Ramos (cell line): Measurements from ENCODE around the gene FGFRL1.
"Not testable (repeated sequence)": the region's sequence is repeated elsewhere in the genome, so short reads cannot be mapped to it uniquely, and the experiment has no call there.

Experiments used
- in situ Hi-C: fragments of 300-500 bp; cut with MboI; formaldehyde crosslinking; loops from one replicate; pipeline ENCODE4 v1.14.3; 2022; ENCODE audit warnings: low sequenced_read_pairs; ENCODE audit not compliant: unreplicated experiment

The FGFRL1 gene

DNA sequence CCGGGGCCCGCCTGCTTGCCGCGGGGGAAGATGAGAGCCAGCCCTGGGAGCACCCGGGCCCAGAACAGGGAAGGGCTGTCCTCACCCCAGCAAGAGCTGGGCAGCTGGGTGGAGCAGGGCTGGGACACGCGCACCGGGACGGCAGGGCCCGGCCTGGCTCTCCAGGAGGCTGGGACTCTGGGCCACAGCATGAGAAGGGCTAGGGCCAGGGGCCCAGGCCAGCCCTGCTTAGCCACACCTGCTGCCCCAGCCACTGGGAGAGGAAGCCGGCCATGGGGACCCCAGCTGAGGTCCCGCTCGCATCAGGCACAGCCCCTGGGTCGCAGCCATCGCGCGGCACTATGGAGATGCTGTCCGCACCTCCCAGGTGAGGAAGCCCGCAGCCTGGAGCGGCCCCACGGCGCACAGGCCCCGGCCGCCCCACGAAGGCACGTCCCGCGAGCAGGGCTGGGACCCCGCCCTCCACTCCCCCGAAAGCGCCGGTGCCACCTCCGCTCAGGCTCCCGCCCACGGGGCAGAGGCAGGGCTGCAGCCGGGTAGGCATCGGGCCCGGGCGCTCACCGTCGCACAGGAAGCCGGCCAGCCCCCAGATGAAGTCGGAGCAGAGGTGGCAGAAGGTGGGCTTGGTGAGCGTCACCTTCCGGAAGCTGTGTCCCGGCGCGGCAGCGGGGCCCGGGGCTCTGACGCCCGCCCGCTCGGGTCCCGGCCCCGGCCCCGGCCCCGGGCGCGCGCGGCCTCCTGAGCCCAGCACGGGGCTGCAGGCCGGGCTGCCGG lies 38.6 kb upstream of the FGFRL1 start:
- in situ Hi-C loops: no loop called here

DNA sequence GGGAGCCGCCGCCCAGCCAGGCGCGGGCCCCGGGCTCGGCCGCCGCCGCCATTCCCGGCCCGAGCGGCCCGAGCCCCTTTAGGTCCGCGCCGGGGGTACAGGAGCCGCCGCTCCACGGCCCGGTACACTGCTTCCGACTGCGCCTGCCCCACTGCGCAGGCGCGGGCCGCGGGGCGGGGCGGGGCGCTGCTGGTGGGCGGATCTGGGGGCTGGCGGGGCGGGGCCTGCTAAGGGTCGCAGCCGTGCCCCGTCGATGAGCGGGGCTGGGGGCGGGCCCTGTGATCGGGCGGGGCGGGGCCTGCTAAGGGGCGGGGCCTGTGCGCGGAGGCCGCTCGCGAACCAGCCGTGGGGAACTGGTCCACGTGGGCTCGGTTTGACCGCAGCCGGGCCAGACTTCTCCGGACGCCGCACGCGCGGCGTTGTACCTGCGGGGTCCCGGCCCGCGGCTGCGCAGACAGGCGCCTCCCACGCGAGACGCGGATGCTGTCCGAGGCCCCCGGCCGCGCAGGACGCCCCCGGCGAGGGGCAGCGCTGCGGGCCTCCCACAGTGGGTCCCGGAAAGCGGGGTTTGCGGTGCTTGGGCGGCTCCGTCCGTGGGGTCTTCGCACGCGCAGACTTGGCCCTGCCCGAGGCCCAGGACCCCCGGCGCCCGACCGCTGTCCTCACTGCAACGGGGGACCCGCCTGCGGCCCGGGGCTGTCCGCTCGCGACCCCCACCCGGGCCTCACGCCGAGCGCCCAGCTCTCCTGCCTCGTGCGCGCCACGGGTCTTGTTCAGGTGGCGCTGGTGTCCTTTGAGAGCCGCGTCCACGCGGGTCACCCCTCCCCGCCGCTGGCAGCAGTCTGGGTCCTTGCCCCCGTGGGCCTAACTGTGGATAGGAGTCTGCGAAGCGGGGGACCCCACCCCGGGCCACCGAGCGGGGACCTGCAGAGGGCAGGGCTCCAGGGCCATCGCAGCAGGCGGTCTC lies 37.7 kb upstream of the FGFRL1 start, which contains the start of gene DGKQ:
DGKQ (minus strand) TSS at position 139 of the 967 bp plus-strand sequence; CDS start at position 52, 87 bp downstream.
- in situ Hi-C loops: no loop called here

DNA sequence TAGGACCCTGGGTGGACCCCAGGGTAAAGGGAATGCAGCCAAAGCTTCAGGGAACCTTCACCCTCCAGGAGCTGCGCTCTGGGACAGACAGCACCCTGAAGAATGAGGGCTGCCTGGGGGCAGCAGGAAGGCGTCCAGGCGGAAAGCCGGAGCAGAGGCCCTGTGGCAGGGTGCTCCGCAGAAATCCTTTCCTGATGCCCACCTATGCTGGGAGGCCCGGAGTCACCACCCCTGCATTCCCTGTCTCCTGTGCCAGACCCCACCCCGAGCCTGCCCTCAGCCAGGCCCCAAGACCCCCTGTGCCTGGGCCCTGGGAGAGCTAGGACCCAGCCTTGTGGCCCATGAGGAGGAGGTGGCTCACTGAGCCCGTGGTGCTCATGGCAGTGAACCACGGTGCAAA lies 36.8 kb upstream of the FGFRL1 start:
- in situ Hi-C loops: no loop called here

DNA sequence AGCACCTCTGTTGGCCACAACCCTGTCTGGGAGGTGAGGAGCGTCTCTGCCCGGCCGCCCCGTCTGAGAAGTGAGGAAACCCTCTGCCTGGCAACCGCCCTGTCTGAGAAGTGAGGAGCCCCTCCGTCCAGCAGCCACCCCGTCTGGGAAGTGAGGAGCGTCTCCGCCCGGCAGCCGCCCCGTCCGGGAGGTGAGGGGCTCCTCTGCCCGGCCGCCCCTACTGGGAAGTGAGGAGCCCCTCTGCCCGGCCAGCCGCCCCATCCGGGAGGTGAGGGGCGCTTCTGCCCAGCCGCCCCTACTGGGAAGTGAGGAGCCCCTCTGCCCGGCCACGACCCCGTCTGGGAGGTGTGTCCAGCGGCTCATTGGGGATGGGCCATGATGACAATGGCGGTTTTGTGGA lies 35.4 kb upstream of the FGFRL1 start:
- in situ Hi-C loops: not testable (repeated sequence)

DNA sequence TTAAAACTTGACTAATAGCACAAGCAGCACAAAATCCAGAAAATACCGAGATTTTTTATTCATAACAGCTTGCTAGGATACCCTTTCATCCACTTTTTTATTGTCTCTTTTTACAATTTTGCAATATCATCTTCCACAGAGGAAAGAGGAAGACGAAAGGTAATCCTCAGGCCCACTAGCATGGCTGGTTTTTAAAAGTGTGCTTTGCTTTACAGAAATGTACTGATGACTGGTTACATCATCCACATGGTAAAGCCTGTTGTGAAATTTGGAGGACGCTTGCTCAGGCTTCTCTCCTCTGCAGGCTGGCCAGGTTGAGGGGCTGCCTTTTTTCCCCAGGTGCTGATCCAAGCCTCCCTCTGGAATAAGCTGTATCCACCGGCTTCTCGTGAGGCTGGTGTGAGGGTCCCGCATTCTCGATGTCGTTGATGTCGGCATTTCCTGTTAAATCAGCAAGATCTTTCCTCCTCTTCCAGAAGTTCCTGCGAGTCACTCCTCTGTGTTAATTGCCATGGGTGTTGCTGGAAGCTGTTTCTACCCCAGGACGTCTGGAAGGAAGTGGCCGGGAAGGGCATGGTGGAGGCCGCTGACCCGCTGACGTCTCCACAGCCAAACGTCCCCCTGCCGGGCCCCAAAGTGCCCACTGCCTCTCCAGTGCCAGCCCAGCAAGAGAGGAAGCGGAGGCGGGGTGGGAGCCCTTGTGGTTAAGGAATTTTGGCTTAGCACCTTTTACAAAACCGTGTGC lies 32.3 kb upstream of the FGFRL1 start:
- in situ Hi-C loops: no loop called here

DNA sequence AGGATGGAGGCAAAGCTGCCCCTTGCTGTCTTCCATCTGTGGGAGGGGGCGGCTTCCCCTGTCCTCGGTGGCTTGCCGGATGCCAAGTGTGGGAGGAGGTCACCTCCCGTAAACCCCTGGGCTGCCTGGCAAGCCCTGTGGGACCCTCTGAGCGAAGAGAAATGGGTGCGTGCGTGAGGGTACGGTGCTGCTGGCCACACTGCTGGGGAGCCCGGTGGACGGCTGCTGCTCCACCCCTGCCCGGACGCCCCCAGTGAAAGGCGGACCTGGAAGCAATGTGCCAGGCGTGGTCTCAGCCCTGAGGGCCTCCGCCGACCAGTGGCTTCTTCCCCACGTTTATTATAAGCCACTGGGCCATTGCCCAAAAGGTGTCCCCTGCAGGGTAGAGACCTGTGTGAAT lies 29.1 kb upstream of the FGFRL1 start:
- in situ Hi-C loops: no loop called here

DNA sequence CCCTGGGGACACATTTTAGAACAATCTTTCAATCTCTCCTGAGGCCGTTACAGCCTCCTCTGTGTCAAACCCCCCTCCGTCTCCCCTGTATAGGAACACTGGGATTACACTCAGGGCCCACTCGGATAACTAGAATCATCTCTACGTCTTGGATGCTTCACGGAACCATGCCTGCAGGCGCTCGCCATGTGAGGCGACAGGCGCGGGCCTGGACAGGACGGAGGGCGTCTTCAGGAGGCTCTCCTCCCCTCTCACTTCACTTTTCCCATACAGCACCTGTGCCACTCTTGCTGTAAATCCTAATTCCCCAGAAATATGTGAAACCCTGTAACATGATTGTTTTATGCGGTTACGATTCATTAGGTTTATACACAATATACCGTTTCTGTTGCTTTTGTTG lies 28.6 kb upstream of the FGFRL1 start:
- in situ Hi-C loops: no loop called here

DNA sequence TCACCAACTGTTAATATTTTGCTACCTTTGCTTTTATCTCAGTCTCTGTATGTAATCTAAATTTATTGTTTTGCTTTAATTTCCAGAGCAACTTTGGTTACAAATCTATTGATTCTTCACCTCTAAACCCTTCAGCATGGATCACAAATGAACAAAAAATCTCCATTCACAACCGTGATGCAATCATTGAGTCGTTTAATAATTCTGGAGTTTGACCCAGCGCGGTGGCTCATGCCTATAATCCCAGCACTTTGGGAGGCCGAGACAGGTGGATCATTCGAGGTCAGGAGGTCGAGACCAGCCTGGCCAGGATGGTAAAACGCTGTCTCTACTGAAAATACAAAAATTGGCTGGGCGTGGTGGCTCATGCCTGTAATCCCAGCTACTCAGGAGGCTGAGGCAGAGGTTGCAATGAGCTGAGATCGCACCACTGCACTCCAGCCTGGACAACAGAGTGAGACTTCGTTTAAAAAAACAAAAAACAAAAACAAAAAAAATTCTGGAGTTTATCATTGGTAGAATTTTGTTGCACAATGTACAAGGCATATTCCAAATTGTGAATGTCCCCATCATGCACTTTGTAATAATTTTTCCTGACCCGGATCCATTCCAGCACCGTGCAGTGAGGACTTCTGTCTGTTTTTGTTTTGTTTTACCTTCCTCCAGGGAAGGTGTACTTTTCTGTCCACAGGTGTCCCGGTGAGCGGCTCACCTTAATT lies 26.9 kb upstream of the FGFRL1 start:
- in situ Hi-C loops: no loop called here

DNA sequence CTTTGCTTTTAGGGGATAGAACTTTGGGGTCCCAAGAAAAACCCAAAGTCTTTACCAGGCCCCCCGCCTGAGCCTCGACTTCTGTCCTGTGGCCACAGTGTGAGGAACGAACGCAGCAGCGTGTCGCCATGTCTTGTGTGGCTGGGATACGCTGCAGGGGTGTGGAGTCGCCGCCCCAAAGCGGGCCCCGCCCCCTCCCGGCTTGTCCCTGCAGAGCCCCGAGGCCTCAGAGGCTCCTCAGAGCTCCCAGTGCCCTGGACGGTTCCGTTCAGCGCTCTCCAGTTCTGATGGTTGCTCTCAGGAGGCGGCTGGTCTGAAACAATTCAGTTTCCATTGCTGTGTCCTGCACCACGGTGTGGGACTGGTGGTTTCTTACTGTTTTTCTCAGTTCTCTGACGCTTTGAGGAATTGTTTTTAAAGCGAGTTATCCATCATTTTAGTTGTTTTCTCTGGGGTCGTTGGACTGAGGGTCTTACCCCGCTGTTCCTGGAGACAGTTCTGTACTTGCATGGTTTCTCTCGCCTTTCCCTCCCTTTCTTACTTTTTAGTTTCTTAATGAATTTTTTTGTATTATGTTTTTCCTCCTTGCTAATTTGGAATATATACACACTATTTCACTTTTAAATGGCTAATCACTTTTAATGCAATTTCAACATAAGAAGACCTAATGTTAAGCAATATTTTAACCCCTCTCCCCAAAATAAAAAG lies 26.1 kb upstream of the FGFRL1 start:
- in situ Hi-C loops: no loop called here

DNA sequence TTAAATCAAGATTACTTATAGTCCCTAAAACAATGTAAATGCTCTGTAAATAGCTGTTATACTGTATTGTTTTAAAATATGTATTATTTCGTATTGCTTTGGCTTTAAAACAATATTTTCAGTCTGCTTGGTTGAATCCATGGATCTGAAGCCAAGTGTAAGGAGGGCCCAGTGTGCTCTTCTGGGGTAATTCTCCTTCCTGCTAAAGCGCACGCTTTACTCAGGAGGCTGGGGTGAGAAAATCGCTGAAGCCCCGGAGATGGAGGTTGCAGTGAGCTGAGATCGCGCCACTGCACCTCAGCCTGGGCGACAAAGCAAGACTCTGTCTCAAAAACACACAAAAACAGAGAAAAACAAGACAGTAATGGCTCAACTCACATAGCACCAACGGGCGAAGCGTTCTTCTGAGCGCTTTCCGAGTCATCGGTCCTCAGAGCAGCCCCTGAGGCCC lies 25.0 kb upstream of the FGFRL1 start:
- in situ Hi-C loops: no loop called here

DNA sequence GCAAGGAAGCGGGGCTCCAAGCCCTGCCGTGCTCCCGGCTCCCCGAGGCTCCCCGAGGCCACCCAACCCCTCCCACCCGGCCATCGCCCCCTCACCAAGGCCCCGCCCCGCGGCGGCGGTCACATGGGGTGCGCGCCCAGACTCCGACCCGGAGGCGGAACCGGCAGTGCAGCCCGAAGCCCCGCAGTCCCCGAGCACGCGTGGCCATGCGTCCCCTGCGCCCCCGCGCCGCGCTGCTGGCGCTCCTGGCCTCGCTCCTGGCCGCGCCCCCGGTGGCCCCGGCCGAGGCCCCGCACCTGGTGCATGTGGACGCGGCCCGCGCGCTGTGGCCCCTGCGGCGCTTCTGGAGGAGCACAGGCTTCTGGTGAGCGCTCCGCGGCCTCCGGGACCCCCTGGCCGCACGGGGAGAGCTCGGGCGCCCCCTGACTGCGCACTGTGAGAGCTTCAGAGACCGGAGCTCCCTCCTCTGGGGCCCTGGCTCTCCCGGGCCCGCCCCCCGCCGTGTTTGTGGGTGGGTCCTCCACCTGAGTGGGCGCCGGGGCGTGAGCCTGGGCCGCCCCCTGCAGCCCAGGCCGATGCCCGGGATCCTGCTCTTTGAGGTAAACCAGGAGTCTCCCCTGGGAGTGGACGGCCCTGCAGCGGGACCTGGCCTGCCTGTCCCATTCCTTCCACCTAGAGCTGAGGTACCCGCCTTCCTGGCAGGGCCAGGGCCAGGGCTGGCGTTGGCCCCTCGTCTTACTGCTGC lies 24.4 kb upstream of the FGFRL1 start, which contains the start of gene IDUA:
IDUA (plus strand) TSS at position 166 of the 745 bp plus-strand sequence; CDS start at position 207, 41 bp downstream.
- in situ Hi-C loops: no loop called here

DNA sequence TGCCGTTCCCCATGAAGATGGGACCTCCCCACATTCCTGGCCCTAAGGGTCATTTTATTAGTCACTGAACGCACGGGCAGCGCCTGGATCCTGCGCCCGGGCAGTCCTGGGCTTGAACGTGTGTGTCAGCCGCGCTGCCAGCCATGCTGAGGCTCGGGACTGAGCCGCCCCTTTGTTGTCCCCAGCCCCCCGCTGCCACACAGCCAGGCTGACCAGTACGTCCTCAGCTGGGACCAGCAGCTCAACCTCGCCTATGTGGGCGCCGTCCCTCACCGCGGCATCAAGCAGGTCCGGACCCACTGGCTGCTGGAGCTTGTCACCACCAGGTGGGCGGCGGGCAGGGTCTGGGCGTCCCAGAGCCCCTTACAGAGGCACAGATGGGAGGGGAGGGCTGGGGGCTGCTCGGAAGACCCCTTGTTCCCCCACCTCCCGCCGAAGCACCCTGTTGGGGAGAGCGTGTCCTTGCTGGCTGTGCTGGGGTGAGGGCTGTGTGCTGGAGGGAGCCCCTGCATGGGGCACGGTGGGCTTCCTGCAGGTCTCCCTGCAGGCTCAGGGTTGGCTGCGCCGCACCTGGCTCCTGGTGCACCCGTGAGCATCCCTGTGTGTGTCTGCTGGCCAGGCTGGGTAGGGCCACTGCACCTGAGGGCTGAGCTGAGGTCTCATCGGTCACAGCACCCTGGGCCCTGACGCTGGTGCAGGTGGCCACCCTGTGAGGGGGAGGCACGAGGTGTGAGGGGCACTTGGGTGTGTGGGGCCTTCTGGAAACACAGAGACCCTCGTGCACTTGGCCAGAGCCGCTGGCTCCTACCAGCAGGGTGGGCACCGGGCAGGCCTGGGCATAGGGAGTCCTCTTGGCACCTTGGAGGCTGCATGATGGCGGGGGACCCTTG lies 23.6 kb upstream of the FGFRL1 start:
- in situ Hi-C loops: no loop called here

DNA sequence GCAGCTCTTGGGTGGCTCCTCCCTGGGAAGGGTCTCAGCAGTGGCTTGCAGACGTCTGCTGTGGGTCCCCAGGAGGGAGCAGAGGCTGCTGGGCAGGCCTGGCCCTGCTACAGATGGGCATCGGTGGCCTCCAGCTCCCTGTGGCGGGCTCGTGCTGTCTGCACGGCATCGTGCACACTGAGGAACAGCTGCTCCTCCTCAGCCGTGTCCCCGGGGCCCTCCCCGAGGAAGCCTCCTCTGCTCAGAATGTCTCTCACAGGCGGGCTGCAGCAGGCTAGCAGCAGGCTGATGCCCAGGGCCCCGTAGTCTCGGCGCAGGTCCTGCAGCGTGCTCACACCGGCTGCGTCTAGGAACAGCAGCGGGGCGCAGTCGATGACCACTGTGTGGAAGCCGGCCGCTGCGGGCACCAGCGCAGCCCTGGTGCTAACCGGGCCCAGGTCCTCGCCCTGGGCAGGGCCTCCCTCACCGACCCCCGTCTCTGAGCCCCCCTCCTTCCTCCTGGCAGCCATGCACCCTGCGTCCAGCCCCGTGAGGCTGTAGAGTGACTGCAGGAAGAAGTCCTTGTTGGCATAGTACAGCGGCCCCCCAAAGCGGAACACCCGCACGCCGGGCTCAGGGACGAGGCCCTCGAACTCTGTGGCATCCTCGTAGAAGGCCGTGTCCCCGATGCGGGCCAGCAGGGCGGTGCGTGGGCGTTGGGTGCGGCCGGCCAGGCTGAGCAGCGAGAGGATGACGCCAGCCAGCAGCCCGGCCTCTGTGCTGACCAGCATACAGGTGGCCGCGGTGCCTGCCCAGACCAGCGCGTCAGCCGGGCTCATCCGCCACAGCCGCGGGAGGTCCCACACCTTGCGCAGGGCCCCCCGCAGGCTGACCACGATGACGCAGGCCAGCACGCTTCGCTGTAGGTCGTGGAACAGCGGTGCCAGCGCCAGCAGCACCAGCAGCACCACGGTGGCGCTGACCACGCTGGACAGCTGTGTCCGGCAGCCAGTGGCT lies 22.4 kb upstream of the FGFRL1 start:
- in situ Hi-C loops: no loop called here

DNA sequence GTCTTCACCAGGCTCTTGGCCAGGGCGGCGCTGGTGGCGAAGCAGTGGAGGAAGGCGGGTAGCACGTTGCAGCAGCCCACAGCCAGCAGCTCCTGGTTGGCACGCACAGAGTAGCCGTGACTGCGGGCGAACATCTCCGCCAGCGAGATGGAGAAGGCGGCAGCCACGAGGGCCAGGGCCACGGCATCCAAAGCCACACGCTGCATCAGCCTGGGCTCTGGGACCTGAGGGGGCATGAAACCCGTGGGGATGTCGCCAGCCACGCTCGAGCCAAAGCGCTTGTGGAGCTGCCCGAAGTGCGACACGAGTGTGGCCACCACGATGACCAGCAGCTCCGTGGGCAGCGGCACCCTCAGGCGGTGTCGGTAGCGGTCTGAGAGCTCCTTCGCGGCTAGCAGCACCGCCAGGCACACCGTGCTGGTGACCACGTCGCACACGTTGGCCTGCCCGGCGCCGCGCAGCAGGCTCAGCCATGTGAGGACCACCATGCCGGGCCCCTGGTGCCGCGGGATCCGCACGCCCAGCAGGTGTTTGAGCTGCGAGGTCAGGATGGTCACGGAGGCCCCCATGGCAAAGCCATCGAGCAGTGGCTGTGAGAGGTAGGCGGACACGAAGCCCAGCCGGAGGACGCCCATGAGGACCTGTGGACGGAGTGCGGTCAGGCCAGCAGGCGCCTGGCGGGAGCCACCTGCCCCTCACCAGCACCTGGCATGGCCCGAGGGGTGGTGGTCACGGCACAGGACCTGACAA lies 21.5 kb upstream of the FGFRL1 start:
- in situ Hi-C loops: no loop called here

DNA sequence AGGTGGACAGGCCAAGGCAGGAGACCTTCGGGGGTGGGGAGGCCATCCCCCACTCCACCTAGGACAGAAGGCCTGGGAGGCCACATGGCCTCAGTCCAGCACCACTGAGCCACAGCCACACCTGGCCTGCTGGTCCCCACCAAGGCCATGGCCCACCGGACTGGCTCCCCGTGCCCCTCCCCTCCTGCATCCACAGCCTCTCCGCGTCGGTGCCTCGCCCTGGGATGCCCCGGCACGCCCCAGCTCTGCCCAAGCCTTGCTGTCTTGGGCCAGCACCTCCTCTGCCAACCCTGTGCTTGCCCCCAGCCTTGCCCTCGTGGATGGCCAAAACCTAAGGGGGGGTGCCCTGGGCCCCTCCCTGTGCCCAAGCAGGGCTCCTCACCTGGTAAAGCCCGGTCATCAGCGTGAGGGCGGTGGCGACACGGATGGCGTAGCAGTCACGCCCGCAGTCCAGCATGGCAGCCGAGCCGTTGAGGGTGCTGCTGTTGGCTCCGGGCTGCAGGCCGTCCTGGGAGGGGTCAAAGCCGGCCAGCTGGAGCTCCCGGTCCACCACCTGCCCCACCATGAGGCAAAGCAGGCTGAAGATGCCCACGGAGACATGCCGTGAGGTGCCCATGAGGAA lies 20.6 kb upstream of the FGFRL1 start:
- in situ Hi-C loops: no loop called here
